ENCODE data around the gene ATN1.

ATN1 gene

DNA sequence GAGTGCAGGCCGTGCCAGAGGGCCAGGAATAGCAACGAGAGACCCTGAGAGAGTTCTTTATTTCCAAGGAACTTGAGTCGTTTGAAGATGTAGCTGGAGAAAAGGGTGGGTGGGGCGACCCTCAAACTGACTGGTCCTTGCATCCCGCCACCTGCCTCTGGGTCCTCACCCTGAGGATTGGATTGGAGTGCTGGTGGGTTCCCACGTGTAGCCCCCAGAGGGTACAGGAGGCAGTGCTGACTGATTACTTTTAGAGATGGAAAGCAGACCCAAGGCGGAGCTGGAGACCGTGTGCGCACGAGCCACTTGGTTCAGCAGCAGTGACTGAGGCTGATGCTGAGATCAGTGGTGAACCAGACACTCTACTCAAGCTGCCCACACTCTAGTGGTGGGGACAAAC is 49.9 kb downstream of the ATN1 start:
- ChIA-PET POLR2A (no interaction called here), CTCF (interaction anchor here (1.2 kb wide), 2 partner anchors 22 to 132 kb away, joined by 3 read pairs; no protein-coding TSS in a partner anchor)
- no peak for DNase-seq (ENCODE audit: extremely low spot score)
- TF ChIP-seq, protein P1, sequence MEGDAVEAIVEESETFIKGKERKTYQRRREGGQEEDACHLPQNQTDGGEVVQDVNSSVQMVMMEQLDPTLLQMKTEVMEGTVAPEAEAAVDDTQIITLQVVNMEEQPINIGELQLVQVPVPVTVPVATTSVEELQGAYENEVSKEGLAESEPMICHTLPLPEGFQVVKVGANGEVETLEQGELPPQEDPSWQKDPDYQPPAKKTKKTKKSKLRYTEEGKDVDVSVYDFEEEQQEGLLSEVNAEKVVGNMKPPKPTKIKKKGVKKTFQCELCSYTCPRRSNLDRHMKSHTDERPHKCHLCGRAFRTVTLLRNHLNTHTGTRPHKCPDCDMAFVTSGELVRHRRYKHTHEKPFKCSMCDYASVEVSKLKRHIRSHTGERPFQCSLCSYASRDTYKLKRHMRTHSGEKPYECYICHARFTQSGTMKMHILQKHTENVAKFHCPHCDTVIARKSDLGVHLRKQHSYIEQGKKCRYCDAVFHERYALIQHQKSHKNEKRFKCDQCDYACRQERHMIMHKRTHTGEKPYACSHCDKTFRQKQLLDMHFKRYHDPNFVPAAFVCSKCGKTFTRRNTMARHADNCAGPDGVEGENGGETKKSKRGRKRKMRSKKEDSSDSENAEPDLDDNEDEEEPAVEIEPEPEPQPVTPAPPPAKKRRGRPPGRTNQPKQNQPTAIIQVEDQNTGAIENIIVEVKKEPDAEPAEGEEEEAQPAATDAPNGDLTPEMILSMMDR (IDR thresholded peaks at IDR 0.05; ENCODE audit: control extremely low read depth, extremely low read depth, low read depth, missing control alignments): no peak

DNA sequence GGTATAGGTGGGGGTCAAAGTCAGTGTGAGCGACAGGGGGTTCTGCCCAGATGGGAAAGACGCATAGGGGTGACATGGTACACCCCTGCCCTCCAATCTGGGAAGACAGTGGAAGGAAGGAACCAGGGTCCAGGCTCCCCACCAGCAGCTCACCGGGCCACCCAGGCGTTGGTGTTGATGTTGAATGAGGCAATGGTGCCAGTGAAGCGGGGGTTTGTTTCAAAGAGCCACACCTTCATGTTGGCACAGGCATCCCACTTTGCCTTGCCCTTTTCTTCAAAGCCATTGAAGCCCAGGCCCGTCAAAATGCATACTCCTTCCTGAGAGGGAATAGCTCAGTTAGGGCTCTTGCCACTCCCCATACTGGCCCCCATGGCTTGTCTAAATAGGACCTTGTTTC is 50.4 kb downstream of the ATN1 start:
- TF ChIP-seq, protein P1 (IDR thresholded peaks at IDR 0.05; ENCODE audit: control extremely low read depth, extremely low read depth, low read depth, missing control alignments): no peak
- ChIA-PET CTCF (interaction anchor here (0.6 to 1.2 kb wide), 3 partner anchors 21 to 131 kb away, joined by 3 read pairs; partner anchors contain the start of gene SPSB2), POLR2A (no interaction called here)
- no peak for DNase-seq (ENCODE audit: extremely low spot score)

DNA sequence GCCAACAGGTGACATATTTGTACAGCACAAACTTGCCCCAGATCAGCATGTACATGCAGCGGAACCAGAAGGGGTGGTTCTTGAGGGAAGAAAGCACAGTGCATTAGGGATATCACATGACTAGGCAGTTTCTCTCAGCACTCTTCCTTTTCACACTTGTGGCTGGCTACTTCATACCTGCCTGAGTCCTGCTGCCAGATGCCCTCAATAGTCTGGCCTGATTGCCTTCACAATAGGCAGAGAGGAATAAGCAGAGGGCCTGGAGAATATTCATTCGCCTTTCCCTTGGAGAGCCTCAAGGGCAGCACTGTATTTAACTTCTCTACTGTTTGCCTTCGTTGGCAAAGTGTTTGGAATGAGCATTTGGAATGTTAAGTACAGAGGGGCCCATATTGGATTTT is 50.9 kb downstream of the ATN1 start:
- POLR2A ChIA-PET: no interaction called here
- TF ChIP-seq, protein P1 (IDR thresholded peaks at IDR 0.05; ENCODE audit: control extremely low read depth, extremely low read depth, low read depth, missing control alignments): no peak
- DNase-seq (ENCODE audit: extremely low spot score): no peak
- CTCF ChIA-PET: interaction anchor here (0.6 to 1.2 kb wide), 2 partner anchors 106 to 131 kb away, joined by 3 read pairs; partner anchors contain the start of gene SPSB2

DNA sequence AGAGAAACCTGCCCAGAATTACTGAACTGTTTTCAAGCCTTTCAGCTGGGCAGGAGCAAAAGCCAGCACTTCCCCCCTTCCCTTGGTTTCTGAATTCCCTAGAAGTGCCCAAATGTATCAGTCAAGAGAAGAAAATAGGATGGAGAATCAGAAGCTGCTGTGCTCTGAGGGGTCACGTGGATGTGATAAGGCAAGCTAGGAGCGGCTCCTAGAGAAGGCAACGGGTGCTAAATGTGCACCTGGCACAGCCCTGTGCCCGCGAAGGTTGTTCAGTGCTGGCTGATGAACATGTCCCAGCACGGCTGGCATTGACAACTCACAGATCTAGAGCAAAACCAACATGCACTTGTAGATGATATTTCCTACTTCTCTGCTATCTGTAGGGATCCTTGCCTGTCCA is 51.3 kb downstream of the ATN1 start:
- ChIA-PET POLR2A (no interaction called here), CTCF (interaction anchor here (0.6 kb wide), 1 partner anchor 106 kb away, joined by 3 read pairs; the partner anchor contains the start of gene SPSB2)
- TF ChIP-seq, protein P1 (IDR thresholded peaks at IDR 0.05; ENCODE audit: control extremely low read depth, extremely low read depth, low read depth, missing control alignments): no peak
- no peak for DNase-seq (ENCODE audit: extremely low spot score)

DNA sequence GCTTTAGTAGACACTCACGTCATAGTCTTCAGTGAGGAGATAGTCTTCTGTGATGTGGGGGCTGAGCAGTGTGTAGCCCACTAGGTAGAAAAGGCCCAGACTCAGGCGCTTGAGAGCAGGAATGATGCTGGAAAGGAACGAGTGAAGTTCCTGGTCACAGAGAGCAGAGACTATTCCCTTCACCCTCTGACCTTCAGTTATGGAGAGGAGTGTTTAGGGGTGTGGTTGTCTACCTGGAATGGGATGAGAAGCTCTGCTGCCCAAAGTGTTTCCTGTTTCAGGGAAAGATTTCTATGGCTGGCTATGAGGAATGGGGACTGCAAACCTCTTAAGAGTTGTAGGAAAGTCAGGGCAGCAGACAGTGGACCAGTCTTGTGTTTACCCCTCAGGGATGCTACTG is 51.7 kb downstream of the ATN1 start:
- TF ChIP-seq, protein P1 (IDR thresholded peaks at IDR 0.05; ENCODE audit: control extremely low read depth, extremely low read depth, low read depth, missing control alignments): no peak
- POLR2A ChIA-PET: no interaction called here
- DNase-seq (ENCODE audit: extremely low spot score): no peak
- CTCF ChIA-PET: no interaction called here

DNA sequence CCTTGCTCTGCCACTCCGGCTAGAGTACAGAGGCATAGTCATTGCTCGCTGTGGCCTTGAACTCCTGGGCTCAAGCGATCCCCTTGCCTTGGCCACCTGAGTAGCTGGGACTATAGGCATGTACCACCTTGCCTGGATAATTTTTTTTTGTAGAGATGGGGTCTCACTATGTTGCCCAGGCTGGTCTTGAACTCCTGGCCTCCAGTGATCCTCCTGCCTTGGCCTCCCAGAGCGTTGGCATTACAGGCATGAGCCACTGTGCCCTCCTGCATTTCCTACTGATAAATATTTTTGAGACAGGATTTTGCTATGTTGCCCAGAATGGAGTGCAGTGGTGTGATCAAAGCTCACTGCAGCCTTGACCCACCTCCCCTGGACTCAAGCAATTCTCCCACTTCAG is 52.3 kb downstream of the ATN1 start:
- TF ChIP-seq, protein P1 (IDR thresholded peaks at IDR 0.05; ENCODE audit: control extremely low read depth, extremely low read depth, low read depth, missing control alignments): no peak
- CTCF ChIA-PET: interaction anchor here (1.2 kb wide), 1 partner anchor 225 kb away, joined by 3 read pairs; no protein-coding TSS in a partner anchor
- POLR2A ChIA-PET: interaction anchor here (0.7 kb wide), 1 partner anchor 81 kb away, joined by 11 read pairs; no protein-coding TSS in a partner anchor
- no peak for DNase-seq (ENCODE audit: extremely low spot score)

All from GM10248 (cell line).